Mucosa of descending colon (tissue), 3 donors: ENCODE results near the gene CLDN11. TPM values are rescaled to one million over a fixed set of nuclear protein-coding genes. Genes with fewer than 3 reads are reported as not detected.

Experiments
- ATAC-seq: fragments of 200-7000 bp; cut with Tn5 transposase; one replicate; pipeline ENCODE4 v1.9.1; 2020; ENCODE audit warnings: mild to moderate bottlenecking, moderate library complexity
- DNase-seq, 3 donors: peaks; one replicate each; pipeline ENCODE4 v3.0.0-alpha.2; 2020
- H3K36me3 ChIP-seq: fragments of 200-600 bp; one replicate; pipeline ENCODE4 v1.8.0; 2021; ENCODE audit warnings: low read depth, mild to moderate bottlenecking
- H3K4me1 ChIP-seq: fragments of 200-600 bp; one replicate; pipeline ENCODE4 v1.8.0; 2021; ENCODE audit warnings: low read depth, mild to moderate bottlenecking
- H3K4me3 ChIP-seq: fragments of 200-600 bp; one replicate; pipeline ENCODE4 v1.8.0; 2021; ENCODE audit warnings: mild to moderate bottlenecking
- H3K9me3 ChIP-seq: fragments of 200-600 bp; one replicate; pipeline ENCODE4 v1.8.0; 2021; ENCODE audit warnings: mild to moderate bottlenecking
- CTCF ChIP-seq: fragments of 200-600 bp; IDR thresholded peaks from one replicate; pipeline ENCODE4 v1.8.0; 2022; ENCODE audit warnings: antibody characterized with exemption, mild to moderate bottlenecking
- intact Hi-C, 2 donors: fragments of 100-400 bp; cut with DNase I in 1 of 2; cut with micrococcal nuclease in 1 of 2; formaldehyde crosslinking; loops; one replicate each; pipeline versions ENCODE4 v1.11.0 to v1.11.1; 2022; cut with DNase I, micrococcal nuclease
- long read RNA-seq, 2 donors: library from polyadenylated mRNA; unstranded; transcript quantifications; one replicate each; pipeline ENCODE4 v2.0.0, GENCODE V29; 2019 to 2021
- total RNA-seq, 3 donors: library from RNA; stranded (reverse); fragmentation: NEBNext Ultra II Directional in 2 of 3; extraction: Animal tissue kit (Norgen Biotek cat#: 25700) in 2 of 3; gene quantifications; one replicate each; pipeline versions ENCODE4 v1.2.1 to v1.2.4, GENCODE V29; 2021 to 2023
- donor health status: DM: no; HTN: no; CAD: no; lungs with moderate emphysema.
- donor health status: DM: no; HTN: no; CAD: no.
- donor health status: DM: no; HTN: yes; CAD: no.

CLDN11 gene
- total RNA-seq = 10 to 100 TPM in 1 of 3 donors, 1 to 10 TPM in 2; 2.8 to 15.9 (median 5.9) TPM
- long read RNA-seq, donor 1, partial matches to known transcripts = 0 of 1 reads
- long read RNA-seq, donor 1, other reads (novel, unspliced or antisense) = 0 of 1 reads
- long read RNA-seq, donor 2, partial matches to known transcripts = 0 of 1 reads
- long read RNA-seq, donor 2, other reads (novel, unspliced or antisense) = 0 of 1 reads

- Histone ChIP-seq H3K4me1 (peaks cover 18% of the 10 kb centered on the region), H3K9me3 (no peaks in the 10 kb centered on the region), H3K36me3 (no peaks in the 10 kb centered on the region), H3K4me3 (no peak within 1 kb of the TSS)
- no peak for TF ChIP-seq CTCF
- peak; percentile 57 for ATAC-seq
- intact Hi-C loops = loop anchor here in 1 of 2 donors (5.0 to 10.0 kb wide), 2 partner anchors 274 to 396 kb away; no protein-coding TSS in a partner anchor
- peak in 1 of 3 donors; percentile 15 for DNase-seq
These were observed at the start of gene CLDN11 for GRCh38 chr3:170418422-170419398. Gene CLDN11 (plus strand): TSS chr3:170418868. CDS start chr3:170419067, 199 bp downstream.

GRCh38 chr3:170368921-170369320 is 49.7 kb upstream of the CLDN11 start:
- intact Hi-C loops = no loop called here
- DNase-seq = no peak
- Histone ChIP-seq H3K9me3 (no peaks in the 10 kb centered on the region), H3K36me3 (no peaks in the 10 kb centered on the region), H3K4me3 (no peak overlapping the region), H3K4me1 (no peaks in the 10 kb centered on the region)
- ATAC-seq = no peak
- no peak for TF ChIP-seq CTCF

- ATAC-seq (no peak), DNase-seq (no peak)
- Histone ChIP-seq H3K36me3 (no peaks in the 10 kb centered on the region), H3K4me1 (no peaks in the 10 kb centered on the region), H3K4me3 (no peak overlapping the region), H3K9me3 (no peaks in the 10 kb centered on the region)
- intact Hi-C loops = loop anchor here in 1 of 2 donors (10.0 kb wide), 1 partner anchor 58 kb away; no protein-coding TSS in a partner anchor
- TF ChIP-seq CTCF = no peak
These were observed 46.3 kb upstream of the CLDN11 start for GRCh38 chr3:170372190-170372879.

DNA sequence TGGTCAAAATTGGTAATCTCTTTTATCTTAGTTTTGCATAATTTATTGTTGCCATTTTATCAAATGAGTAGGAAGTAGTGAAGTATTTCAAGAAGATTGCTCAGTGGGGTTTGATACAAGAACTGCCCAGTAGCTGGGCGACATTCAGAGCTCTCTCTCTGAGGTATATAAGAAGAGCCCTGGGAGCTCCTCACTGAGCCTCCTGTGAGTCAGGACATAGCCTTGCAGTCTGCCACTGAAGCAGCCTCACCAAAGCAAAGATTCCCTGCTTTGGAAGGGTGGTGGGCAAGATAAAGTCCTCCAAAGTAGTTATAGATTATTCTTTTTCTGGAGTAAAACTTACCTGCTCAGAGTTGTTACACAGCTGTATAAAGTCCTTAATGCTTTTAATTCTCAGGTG is 35.1 kb upstream of the CLDN11 start:
- Histone ChIP-seq H3K36me3 (no peaks in the 10 kb centered on the region), H3K4me3 (no peak overlapping the region), H3K4me1 (no peaks in the 10 kb centered on the region), H3K9me3 (no peaks in the 10 kb centered on the region)
- no peak for TF ChIP-seq CTCF
- ATAC-seq (no peak), DNase-seq (no peak)
- intact Hi-C loops = no loop called here

DNA sequence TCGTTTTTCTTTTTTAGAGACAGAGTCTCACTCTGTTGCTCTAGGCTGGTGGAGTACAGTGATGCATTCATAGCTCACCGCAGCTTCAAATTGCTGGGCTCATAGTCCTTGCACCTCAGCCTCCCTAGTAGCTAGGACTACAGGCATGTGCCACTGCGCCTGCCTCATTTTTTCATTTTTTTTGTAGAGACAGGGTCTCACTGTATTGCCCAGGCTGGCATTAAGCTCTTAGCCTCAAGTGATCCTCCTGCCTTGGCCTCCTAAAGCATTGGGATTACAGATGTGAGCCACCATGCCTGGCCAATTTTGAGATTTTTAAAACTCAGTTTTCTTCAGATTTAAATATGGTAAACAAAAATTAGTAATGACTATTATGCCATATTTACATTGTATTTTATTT is 32.2 kb upstream of the CLDN11 start:
- Histone ChIP-seq H3K36me3 (peaks cover 8% of the 10 kb centered on the region), H3K4me3 (no peak overlapping the region), H3K9me3 (no peaks in the 10 kb centered on the region), H3K4me1 (no peaks in the 10 kb centered on the region)
- DNase-seq (no peak), ATAC-seq (no peak)
- intact Hi-C loops = no loop called here
- no peak for TF ChIP-seq CTCF
